Measurements from ENCODE around the gene ZC3H12C. TPM values are rescaled to one million over a fixed set of nuclear protein-coding genes. Genes with fewer than 3 reads are reported as not detected.
A peak's percentile ranks its signal among the peaks of the same experiment; 100 is the strongest.

The ZC3H12C gene
- total and polyA plus RNA-seq, 2 of the 4 experiments (the other 2 are of a cell fraction): 4.2 to 15.8 TPM

DNA sequence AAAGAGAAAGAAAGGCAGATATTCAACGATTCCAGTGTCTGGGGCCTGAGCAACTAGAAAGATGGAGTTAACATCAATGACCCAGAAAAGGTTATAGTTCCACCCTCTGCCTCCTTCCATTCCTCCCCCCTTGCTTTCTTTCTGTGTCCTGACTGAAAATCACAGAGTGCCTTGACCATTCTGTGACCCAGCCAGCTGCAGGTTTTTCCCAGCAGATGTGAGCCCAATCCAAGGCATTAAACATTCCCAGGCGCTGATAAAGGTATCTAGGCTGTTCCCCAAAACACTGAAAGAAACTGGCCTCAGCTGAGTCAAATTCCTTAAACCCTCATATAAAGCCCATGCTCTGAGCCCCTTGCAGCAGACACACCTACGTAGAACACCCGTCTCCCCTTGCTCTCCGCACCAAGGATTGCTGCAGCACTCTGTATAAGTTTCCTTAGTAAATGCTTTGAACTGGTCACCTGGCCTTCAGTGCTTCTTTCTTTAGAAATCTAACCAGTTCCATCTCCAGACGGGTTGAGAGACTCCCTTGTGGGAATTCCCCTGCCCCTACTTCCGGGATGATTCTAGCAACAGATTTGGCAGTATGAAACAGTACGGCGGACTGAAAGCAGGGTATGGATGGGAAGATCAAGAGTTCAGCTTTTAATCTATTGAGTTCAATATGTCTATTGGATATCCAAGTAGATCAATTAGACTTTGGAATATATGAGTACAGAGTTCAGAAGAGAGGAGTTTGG, 48.8 kb upstream of the ZC3H12C start:
- no peak for DNase-seq
- ATAC-seq (ENCODE audit: low read depth): no peak
- Histone ChIP-seq H3K9ac (ENCODE audit: low read depth, low read length) (no peak overlapping the region), H3K56ac (ENCODE audit: extremely low read depth, insufficient read depth, low read length) (no peak overlapping the region), H3K27ac (ENCODE audit: insufficient read depth, low read length) (no peak overlapping the region), H4K8ac (ENCODE audit: low read depth in 2 of 2, low read length in 2 of 2) (no peak overlapping the region), H2AK9ac (replicated peaks; ENCODE audit: low read depth, low read length, poor library complexity) (no peak overlapping the region), H3K4me2 (ENCODE audit: low read depth, low read length) (no peak overlapping the region), H3K4me1 (ENCODE audit: control insufficient read depth, insufficient read depth, low read length) (0 out of 2 replicates have a peak, but pooled peaks cover 2% of the 10 kb centered on the region), H3K4ac (ENCODE audit: low read depth, low read length) (no peak overlapping the region), H4K20me1 (ENCODE audit: insufficient read depth, low read length) (no peaks in the 10 kb centered on the region), H4K5ac (ENCODE audit: low read depth, low read length) (no peak overlapping the region), H3K9me1 (ENCODE audit: insufficient read depth, low read length) (no peaks in the 10 kb centered on the region), H2AFZ (replicated peaks; ENCODE audit: low read length, poor library complexity) (no peak overlapping the region), H3K4me3 (ENCODE audit: insufficient read depth, low read depth, low read length) (no peak overlapping the region), H3K79me1 (ENCODE audit: low read depth in 1 of 2, low read length in 2 of 2) (no peaks in the 10 kb centered on the region), H3K14ac (replicated peaks; ENCODE audit: low read depth, low read length) (no peak overlapping the region), H4K91ac (ENCODE audit: insufficient read depth, low read depth, low read length) (no peak overlapping the region), H3K23ac (ENCODE audit: low read depth, low read length) (no peak overlapping the region), H2BK5ac (ENCODE audit: low read depth, low read length, poor library complexity, severe bottlenecking) (peak overlapping the region; percentile 20), H2BK20ac (ENCODE audit: low read depth, low read length) (no peak overlapping the region), H3K18ac (ENCODE audit: low read depth, low read length) (no peak overlapping the region), H2BK15ac (ENCODE audit: low read depth, low read length) (no peak overlapping the region), H3K9me3 (ENCODE audit: control insufficient read depth, insufficient read depth, low read length) (no peaks in the 10 kb centered on the region), H3K36me3 (ENCODE audit: control insufficient read depth, insufficient read depth, low read length) (no peaks in the 10 kb centered on the region), H2AK5ac (ENCODE audit: low read depth, low read length) (no peak overlapping the region), H3K27me3 (ENCODE audit: control insufficient read depth, insufficient read depth, low read length) (no peaks in the 10 kb centered on the region), H2BK120ac (ENCODE audit: low read depth, low read length) (no peak overlapping the region)
- ChIA-PET POLR2A (ENCODE audit: unreplicated experiment) (no interaction called here), CTCF (no interaction called here)
- TF ChIP-seq, protein P1, sequence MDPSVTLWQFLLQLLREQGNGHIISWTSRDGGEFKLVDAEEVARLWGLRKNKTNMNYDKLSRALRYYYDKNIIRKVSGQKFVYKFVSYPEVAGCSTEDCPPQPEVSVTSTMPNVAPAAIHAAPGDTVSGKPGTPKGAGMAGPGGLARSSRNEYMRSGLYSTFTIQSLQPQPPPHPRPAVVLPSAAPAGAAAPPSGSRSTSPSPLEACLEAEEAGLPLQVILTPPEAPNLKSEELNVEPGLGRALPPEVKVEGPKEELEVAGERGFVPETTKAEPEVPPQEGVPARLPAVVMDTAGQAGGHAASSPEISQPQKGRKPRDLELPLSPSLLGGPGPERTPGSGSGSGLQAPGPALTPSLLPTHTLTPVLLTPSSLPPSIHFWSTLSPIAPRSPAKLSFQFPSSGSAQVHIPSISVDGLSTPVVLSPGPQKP (IDR thresholded peaks at IDR 0.05; ENCODE audit: borderline replicate concordance, low read depth, low read length): no peak
- TF ChIP-seq, protein P2, sequence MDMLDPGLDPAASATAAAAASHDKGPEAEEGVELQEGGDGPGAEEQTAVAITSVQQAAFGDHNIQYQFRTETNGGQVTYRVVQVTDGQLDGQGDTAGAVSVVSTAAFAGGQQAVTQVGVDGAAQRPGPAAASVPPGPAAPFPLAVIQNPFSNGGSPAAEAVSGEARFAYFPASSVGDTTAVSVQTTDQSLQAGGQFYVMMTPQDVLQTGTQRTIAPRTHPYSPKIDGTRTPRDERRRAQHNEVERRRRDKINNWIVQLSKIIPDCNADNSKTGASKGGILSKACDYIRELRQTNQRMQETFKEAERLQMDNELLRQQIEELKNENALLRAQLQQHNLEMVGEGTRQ (IDR thresholded peaks at IDR 0.05; ENCODE audit: low read depth, low read length): no peak
- TF ChIP-seq POLR2A (IDR thresholded peaks at IDR 0.05; ENCODE audit: low read depth, low read length) (no peak), RCOR1 (IDR thresholded peaks at IDR 0.05; ENCODE audit: insufficient replicate concordance, low read length) (no peak), RAD21 (IDR thresholded peaks at IDR 0.05; ENCODE audit: low read length) (no peak), BHLHE40 (IDR thresholded peaks at IDR 0.05; ENCODE audit: low read depth, low read length) (no peak), SMC3 (IDR thresholded peaks at IDR 0.05; ENCODE audit: low read depth, low read length) (no peak), FOS (IDR thresholded peaks at IDR 0.05; ENCODE audit: low read depth, low read length) (no peak)
- dilution Hi-C loops (cut with HindIII; ENCODE audit: low sequenced_read_pairs, unreplicated experiment): no loop called here
- no TSS peak for BruUV-seq (replicated peaks)
- 100% methylated on average over 2 of the region's 9 CpGs; no CpG with 5 or more reads in 1 of the 2 experiments for WGBS, 2 experiments (ENCODE audit: extremely low coverage in 2 of 2, insufficient read length in 1 of 2)
- in situ Hi-C loops (cut with MboI; ENCODE audit: low sequenced_read_pairs): no loop called here
- intact Hi-C loops (cut with micrococcal nuclease): no loop called here

Data from IMR-90 (cell line).